ENCODE data around the gene TRIM15. TPM values are rescaled to one million over a fixed set of nuclear protein-coding genes. Genes with fewer than 3 reads are reported as not detected.

The TRIM15 gene
- total RNA-seq, 1 donor from 2014 or later, result not detected

- Mint-ChIP-seq H3K36me3 (ENCODE audit: low read depth, unreplicated experiment) (peaks cover 20% of the 10 kb centered on the region), H3K27me3 (ENCODE audit: unreplicated experiment) (peaks cover 2% of the 10 kb centered on the region)
Measured at GRCh38 chr6:30198166-30199084, 35.1 kb downstream of the TRIM15 start.

GRCh38 chr6:30200551-30201281, 37.4 kb downstream of the TRIM15 start:
- Mint-ChIP-seq H3K4me1 (ENCODE audit: unreplicated experiment) (peaks cover 4% of the 10 kb centered on the region), H3K9me3 (ENCODE audit: unreplicated experiment) (no peaks in the 10 kb centered on the region), H3K36me3 (ENCODE audit: low read depth, unreplicated experiment) (peaks cover 20% of the 10 kb centered on the region), H3K4me3 (ENCODE audit: unreplicated experiment) (no peak overlapping the region), H3K27me3 (ENCODE audit: unreplicated experiment) (peaks cover 2% of the 10 kb centered on the region), H3K27ac (ENCODE audit: unreplicated experiment) (peak overlapping the region; percentile 37)
- no peak for DNase-seq (ENCODE audit: low spot score)
- TF ChIP-seq CTCF (IDR thresholded peaks at IDR 0.05; ENCODE audit: unreplicated experiment), result no peak

More at GRCh38 chr6:30198166-30199084, 35.1 kb downstream of the TRIM15 start:
- no peak for DNase-seq (ENCODE audit: low spot score)
- TF ChIP-seq CTCF (IDR thresholded peaks at IDR 0.05; ENCODE audit: unreplicated experiment), result no peak
- Mint-ChIP-seq H3K9me3 (ENCODE audit: unreplicated experiment) (no peaks in the 10 kb centered on the region), H3K4me1 (ENCODE audit: unreplicated experiment) (peaks cover 4% of the 10 kb centered on the region), H3K27ac (ENCODE audit: unreplicated experiment) (no peak overlapping the region), H3K4me3 (ENCODE audit: unreplicated experiment) (no peak overlapping the region)

GRCh38 chr6:30202366-30202765, 39.0 kb downstream of the TRIM15 start:
- Mint-ChIP-seq H3K4me1 (ENCODE audit: unreplicated experiment) (peaks cover 7% of the 10 kb centered on the region), H3K27ac (ENCODE audit: unreplicated experiment) (no peak overlapping the region), H3K36me3 (ENCODE audit: low read depth, unreplicated experiment) (peaks cover 13% of the 10 kb centered on the region), H3K9me3 (ENCODE audit: unreplicated experiment) (no peaks in the 10 kb centered on the region), H3K27me3 (ENCODE audit: unreplicated experiment) (no peaks in the 10 kb centered on the region), H3K4me3 (ENCODE audit: unreplicated experiment) (no peak overlapping the region)
- no peak for TF ChIP-seq CTCF (IDR thresholded peaks at IDR 0.05; ENCODE audit: unreplicated experiment)
- no peak for DNase-seq (ENCODE audit: low spot score)

GRCh38 chr6:30204116-30204515, 40.8 kb downstream of the TRIM15 start:
- Mint-ChIP-seq H3K4me3 (ENCODE audit: unreplicated experiment) (no peak overlapping the region), H3K4me1 (ENCODE audit: unreplicated experiment) (peaks cover 21% of the 10 kb centered on the region), H3K27ac (ENCODE audit: unreplicated experiment) (no peak overlapping the region), H3K27me3 (ENCODE audit: unreplicated experiment) (no peaks in the 10 kb centered on the region), H3K36me3 (ENCODE audit: low read depth, unreplicated experiment) (peaks cover 7% of the 10 kb centered on the region), H3K9me3 (ENCODE audit: unreplicated experiment) (no peaks in the 10 kb centered on the region)
- no peak for DNase-seq (ENCODE audit: low spot score)
- TF ChIP-seq CTCF (IDR thresholded peaks at IDR 0.05; ENCODE audit: unreplicated experiment), result no peak
